Stimulated activated CD8-positive, alpha-beta memory T cell treated with anti-CD3 and anti-CD28 coated beads, Interleukin-4, amount 100 ng/mL, for 4 hours (primary cell): Measurements from ENCODE around the gene PLCL1.

ENCODE experiments used
- DNase-seq, 2 donors: peaks; one replicate each; pipeline ENCODE4 v3.0.0-alpha.2; 2020; ENCODE audit warnings: low read depth in 2 of 2, low spot score in 1 of 2

PLCL1 gene

GRCh38 chr2:198102120-198102519 is 297.7 kb downstream of the PLCL1 start:
- DNase-seq, result no peak

- no peak for DNase-seq
These were observed 298.5 kb downstream of the PLCL1 start for GRCh38 chr2:198102856-198103255.

GRCh38 chr2:198106621-198107385 is 302.4 kb downstream of the PLCL1 start:
- DNase-seq, result no peak

GRCh38 chr2:198113316-198113715 is 308.9 kb downstream of the PLCL1 start:
- DNase-seq, result no peak

GRCh38 chr2:198114064-198114463 is 309.7 kb downstream of the PLCL1 start:
- no peak for DNase-seq

- no peak for DNase-seq
These were observed 310.8 kb downstream of the PLCL1 start for GRCh38 chr2:198115201-198115600.

- no peak for DNase-seq
These were observed 312.4 kb downstream of the PLCL1 start for GRCh38 chr2:198116756-198117155.

GRCh38 chr2:198117406-198118041 is 313.1 kb downstream of the PLCL1 start:
- DNase-seq, result no peak

- no peak for DNase-seq
These were observed 323.2 kb downstream of the PLCL1 start for GRCh38 chr2:198127627-198128026.

- DNase-seq, result no peak
These were observed 325.2 kb downstream of the PLCL1 start for GRCh38 chr2:198129609-198130008.

- no peak for DNase-seq
These were observed 330.0 kb downstream of the PLCL1 start for GRCh38 chr2:198134293-198134955.

GRCh38 chr2:198135481-198135934 is 331.1 kb downstream of the PLCL1 start:
- DNase-seq, result no peak

GRCh38 chr2:198136142-198136541 is 331.7 kb downstream of the PLCL1 start:
- no peak for DNase-seq

GRCh38 chr2:198137733-198138132 is 333.3 kb downstream of the PLCL1 start:
- no peak for DNase-seq

GRCh38 chr2:198141726-198142125 is 337.3 kb downstream of the PLCL1 start:
- DNase-seq, result no peak

GRCh38 chr2:198143156-198143555 is 338.8 kb downstream of the PLCL1 start:
- DNase-seq, result no peak

- no peak for DNase-seq
These were observed 339.4 kb downstream of the PLCL1 start for GRCh38 chr2:198143793-198144192.

- no peak for DNase-seq
These were observed 340.3 kb downstream of the PLCL1 start for GRCh38 chr2:198144660-198145059.

GRCh38 chr2:198146346-198146940 is 342.1 kb downstream of the PLCL1 start:
- no peak for DNase-seq

- no peak for DNase-seq
These were observed 352.9 kb downstream of the PLCL1 start for GRCh38 chr2:198157314-198157713.

GRCh38 chr2:198161151-198161550 is 356.8 kb downstream of the PLCL1 start:
- no peak for DNase-seq

GRCh38 chr2:198162276-198162675 is 357.9 kb downstream of the PLCL1 start:
- no peak for DNase-seq
